Progenitor cell of endocrine pancreas (in vitro differentiated cells): ENCODE measurements around the gene COBLL1. TPM values are rescaled to one million over a fixed set of nuclear protein-coding genes. Genes with fewer than 3 reads are reported as not detected.

Source experiments
- DNase-seq: peaks from one replicate; pipeline ENCODE4 v3.0.0; 2021; ENCODE audit warnings: low spot score; ENCODE audit not compliant: unreplicated experiment
- H3K27ac Mint-ChIP-seq: 2 replicates; pipeline ENCODE4 v1.8.0; 2021; ENCODE audit warnings: mild to moderate bottlenecking, moderate library complexity, mixed read lengths
- H3K27me3 Mint-ChIP-seq: 2 replicates; pipeline ENCODE4 v1.8.0; 2021; ENCODE audit warnings: mixed read lengths
- H3K36me3 Mint-ChIP-seq: 2 replicates; pipeline ENCODE4 v1.8.0; 2022; ENCODE audit warnings: mixed read lengths; ENCODE audit not compliant: insufficient read depth
- H3K4me1 Mint-ChIP-seq: 2 replicates; pipeline ENCODE4 v1.8.0; 2021; ENCODE audit warnings: low read depth, mixed read lengths
- H3K4me3 Mint-ChIP-seq: 2 replicates; pipeline ENCODE4 v1.8.0; 2021; ENCODE audit warnings: low read depth, mild to moderate bottlenecking, moderate library complexity, mixed read lengths
- H3K9me3 Mint-ChIP-seq: 2 replicates; pipeline ENCODE4 v1.8.0; 2021; ENCODE audit warnings: low read depth, mixed read lengths
- total RNA-seq: library from RNA; stranded (reverse); gene quantifications from 2 replicates; pipeline ENCODE4 v1.2.1, GENCODE V29; 2021
- TF ChIP-seq, protein P1 (sequence below): fragments of 200-600 bp; sonication (generic); IDR thresholded peaks from one replicate; pipeline ENCODE4 v1.5.0; 2021; ENCODE audit warnings: antibody characterized with exemption, mild to moderate bottlenecking; ENCODE audit not compliant: unreplicated experiment

COBLL1 gene
- total RNA-seq, 1 donor from 2014 or later, result 80.9 TPM

DNA sequence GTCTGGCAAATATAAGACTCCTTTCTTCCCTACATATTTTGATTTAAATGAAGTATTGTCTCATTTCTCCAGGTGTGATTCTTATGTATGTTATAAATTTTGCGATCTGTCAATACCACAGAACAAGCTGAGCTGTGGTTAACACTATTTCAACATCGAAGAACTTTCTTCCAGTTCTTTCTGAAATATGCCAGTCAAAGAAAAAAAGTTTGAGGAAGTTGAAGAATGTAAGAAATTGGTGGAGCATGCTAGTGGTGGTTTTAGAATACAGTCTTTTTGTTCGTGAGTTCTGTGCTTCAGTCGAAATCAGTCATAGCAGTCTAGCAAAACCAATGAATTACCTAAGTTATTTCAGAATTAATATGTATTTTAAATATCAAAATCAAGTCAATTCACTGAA lies 8.6 kb upstream of the COBLL1 start:
- TF ChIP-seq, protein P1, sequence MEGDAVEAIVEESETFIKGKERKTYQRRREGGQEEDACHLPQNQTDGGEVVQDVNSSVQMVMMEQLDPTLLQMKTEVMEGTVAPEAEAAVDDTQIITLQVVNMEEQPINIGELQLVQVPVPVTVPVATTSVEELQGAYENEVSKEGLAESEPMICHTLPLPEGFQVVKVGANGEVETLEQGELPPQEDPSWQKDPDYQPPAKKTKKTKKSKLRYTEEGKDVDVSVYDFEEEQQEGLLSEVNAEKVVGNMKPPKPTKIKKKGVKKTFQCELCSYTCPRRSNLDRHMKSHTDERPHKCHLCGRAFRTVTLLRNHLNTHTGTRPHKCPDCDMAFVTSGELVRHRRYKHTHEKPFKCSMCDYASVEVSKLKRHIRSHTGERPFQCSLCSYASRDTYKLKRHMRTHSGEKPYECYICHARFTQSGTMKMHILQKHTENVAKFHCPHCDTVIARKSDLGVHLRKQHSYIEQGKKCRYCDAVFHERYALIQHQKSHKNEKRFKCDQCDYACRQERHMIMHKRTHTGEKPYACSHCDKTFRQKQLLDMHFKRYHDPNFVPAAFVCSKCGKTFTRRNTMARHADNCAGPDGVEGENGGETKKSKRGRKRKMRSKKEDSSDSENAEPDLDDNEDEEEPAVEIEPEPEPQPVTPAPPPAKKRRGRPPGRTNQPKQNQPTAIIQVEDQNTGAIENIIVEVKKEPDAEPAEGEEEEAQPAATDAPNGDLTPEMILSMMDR, result no peak
- H3K4me1 Mint-ChIP-seq, result peaks cover 7% of the 10 kb centered on the region
- no peaks in the 10 kb centered on the region for H3K27me3 Mint-ChIP-seq
- H3K4me3 Mint-ChIP-seq, result no peak overlapping the region
- H3K9me3 Mint-ChIP-seq, result no peaks in the 10 kb centered on the region
- H3K36me3 Mint-ChIP-seq, result no peaks in the 10 kb centered on the region
- H3K27ac Mint-ChIP-seq, result no peak overlapping the region
- DNase-seq, result no peak

GRCh38 chr2:164849506-164849905 lies 7.9 kb upstream of the COBLL1 start:
- TF ChIP-seq, protein P1, result no peak
- peaks cover 7% of the 10 kb centered on the region for H3K4me1 Mint-ChIP-seq
- no peak for DNase-seq
- H3K9me3 Mint-ChIP-seq, result no peaks in the 10 kb centered on the region
- no peak overlapping the region for H3K27ac Mint-ChIP-seq
- no peaks in the 10 kb centered on the region for H3K27me3 Mint-ChIP-seq
- H3K4me3 Mint-ChIP-seq, result no peak overlapping the region
- H3K36me3 Mint-ChIP-seq, result no peaks in the 10 kb centered on the region

DNA sequence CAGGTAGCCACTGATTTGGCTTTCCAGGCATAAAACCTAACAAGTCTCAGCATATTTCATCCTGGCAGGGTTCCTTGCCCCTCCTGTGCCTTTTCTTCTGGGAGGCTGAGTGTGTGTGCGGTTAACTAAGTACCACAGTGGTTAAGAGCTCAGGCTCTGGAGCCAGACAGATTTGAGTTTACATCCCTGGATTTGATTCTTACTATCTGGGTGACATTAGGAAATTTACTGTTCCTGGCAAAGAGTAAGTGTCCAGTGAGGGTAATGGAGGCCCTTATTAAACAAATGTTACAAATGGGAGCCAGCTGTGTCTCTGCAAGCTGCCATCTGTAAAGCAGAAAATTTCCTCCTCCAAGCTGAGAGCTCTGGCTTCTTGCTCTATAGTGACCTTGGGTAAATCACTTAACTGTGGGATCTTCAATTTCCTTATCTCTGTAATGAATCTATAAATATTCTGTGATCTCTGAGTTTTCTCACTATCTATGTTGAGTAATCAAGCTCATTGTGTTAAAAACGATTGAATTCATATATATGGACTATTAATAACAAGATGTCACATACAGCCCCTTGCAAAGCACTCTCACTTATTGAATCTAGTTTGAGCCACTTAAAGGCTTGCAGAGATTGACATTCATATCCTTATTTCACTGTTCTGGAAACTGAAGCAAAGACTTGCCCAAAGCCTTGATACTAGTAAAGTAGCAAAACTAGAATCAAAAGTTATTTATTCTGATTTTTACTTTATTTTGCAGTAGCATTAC lies 6.5 kb upstream of the COBLL1 start:
- no peaks in the 10 kb centered on the region for H3K36me3 Mint-ChIP-seq
- no peaks in the 10 kb centered on the region for H3K27me3 Mint-ChIP-seq
- DNase-seq, result no peak
- H3K27ac Mint-ChIP-seq, result no peak overlapping the region
- TF ChIP-seq, protein P1, result no peak
- H3K4me1 Mint-ChIP-seq, result peaks cover 8% of the 10 kb centered on the region
- H3K9me3 Mint-ChIP-seq, result no peaks in the 10 kb centered on the region
- H3K4me3 Mint-ChIP-seq, result no peak overlapping the region

DNA sequence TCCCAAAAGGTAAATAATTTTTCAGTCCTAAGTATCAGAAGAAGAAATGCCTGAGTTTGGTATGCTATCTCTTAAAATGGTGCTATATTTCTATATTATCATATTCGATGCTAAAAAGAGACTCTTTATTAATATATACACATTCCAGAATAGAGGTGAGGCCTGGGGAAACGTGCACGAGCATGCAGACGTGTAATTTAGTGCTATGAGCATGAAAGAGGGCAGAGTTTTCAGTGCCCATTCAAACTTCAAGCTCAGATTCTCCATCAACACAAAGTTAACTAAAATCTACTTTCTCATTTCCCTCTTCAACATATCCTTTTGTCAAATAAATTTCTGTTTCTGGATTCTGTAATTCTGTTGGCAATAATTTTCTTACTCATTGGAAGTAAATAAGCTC lies 5.7 kb upstream of the COBLL1 start:
- TF ChIP-seq, protein P1, result no peak

GRCh38 chr2:164846276-164846675 lies 4.7 kb upstream of the COBLL1 start:
- H3K4me1 Mint-ChIP-seq, result peaks cover 12% of the 10 kb centered on the region
- no peak overlapping the region for H3K27ac Mint-ChIP-seq
- no peak overlapping the region for H3K4me3 Mint-ChIP-seq

More for the DNA sequence above, 5.7 kb upstream of the COBLL1 start:
- Mint-ChIP-seq H3K27me3 (no peaks in the 10 kb centered on the region), H3K4me3 (no peak overlapping the region), H3K27ac (no peak overlapping the region), H3K36me3 (no peaks in the 10 kb centered on the region), H3K4me1 (peaks cover 9% of the 10 kb centered on the region), H3K9me3 (no peaks in the 10 kb centered on the region)
- no peak for DNase-seq

More at GRCh38 chr2:164846276-164846675, 4.7 kb upstream of the COBLL1 start:
- Mint-ChIP-seq H3K27me3 (no peaks in the 10 kb centered on the region), H3K36me3 (no peaks in the 10 kb centered on the region), H3K9me3 (no peaks in the 10 kb centered on the region)
- TF ChIP-seq, protein P1, result no peak
- no peak for DNase-seq
